NCI-H524 treated with DMSO at 0.1 percent for 48 hours (cell line): ENCODE results near the gene TGFBI.

Source experiments
- DNase-seq: peaks from one replicate; lab custom pipeline; 2025; lab: John Stamatoyannopoulos, UW

TGFBI gene

DNA sequence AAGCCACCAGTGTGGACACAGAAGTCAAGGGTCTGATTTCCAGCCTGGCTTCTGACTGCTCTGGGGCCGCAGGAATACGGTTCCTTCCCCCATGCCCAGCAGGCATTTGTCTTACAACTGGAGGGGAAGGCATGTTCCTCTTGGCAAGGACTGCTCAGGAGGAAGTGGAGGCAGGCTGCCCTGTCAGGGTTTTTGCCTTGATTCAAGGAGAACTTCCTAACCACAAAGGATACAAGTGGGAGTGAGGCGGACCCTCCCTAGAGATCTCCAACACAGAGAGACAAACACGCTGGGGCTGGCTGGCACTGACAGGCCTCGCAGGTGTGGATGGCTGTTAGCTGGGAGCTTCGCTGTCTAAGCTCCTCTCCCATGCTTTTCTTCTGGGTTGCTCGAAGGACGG is 19.1 kb downstream of the TGFBI start:
- no peak for DNase-seq

DNA sequence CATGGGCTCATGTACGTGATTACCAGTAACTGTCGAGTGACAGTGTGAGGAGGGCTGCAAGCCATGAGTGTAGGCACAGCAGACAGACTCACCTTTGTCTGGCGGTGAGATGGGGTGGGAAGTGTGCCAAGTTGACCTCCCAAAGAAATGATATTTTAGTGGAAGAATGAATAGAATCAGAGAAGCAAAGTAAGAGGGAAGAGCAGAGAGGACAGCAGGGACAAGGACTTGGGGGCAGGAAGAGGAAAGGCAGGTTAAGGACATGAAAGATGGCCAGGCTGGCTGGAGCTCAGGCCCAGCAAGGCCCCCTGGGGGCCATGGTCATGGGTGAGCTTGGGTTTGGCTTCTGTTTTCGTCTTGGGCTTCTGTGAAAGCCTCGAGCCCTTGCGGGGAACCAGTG is 20.2 kb downstream of the TGFBI start:
- DNase-seq = no peak

DNA sequence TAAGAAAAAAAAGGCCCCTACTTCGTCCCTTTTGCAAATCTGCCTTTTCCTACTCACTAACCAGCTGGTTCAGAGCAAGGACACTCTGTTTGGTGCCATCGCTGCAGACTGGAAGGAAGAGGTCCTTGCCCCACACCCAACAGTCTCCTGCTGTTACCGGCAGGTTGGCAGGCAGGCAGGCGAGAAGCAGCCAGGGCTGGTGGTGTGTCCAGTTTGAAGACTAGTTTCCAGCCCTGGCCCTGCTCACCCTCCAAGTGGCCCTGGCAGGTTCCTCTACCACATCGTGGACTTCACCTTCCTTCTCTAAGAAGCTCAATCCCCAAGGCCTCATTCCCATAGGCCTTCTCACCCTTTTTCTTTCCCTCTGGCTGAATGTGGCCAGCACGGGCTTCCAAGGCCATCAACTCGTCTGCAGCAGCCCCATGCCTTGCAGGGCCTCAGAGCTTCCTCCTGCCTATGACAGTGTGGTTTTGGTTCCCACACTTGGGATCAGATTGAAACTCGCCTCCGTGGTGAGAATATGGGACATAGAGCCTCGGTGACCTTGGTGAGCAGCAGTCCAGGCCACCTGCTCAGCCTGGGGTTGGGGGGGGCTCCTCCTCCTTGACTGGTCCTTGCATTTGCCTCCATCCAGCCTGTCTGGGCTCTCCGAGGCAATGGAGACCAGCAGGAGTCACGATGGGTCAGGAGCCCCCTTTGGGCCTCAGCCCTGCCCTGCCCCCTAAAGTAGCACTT is 22.9 kb downstream of the TGFBI start:
- no peak for DNase-seq

DNA sequence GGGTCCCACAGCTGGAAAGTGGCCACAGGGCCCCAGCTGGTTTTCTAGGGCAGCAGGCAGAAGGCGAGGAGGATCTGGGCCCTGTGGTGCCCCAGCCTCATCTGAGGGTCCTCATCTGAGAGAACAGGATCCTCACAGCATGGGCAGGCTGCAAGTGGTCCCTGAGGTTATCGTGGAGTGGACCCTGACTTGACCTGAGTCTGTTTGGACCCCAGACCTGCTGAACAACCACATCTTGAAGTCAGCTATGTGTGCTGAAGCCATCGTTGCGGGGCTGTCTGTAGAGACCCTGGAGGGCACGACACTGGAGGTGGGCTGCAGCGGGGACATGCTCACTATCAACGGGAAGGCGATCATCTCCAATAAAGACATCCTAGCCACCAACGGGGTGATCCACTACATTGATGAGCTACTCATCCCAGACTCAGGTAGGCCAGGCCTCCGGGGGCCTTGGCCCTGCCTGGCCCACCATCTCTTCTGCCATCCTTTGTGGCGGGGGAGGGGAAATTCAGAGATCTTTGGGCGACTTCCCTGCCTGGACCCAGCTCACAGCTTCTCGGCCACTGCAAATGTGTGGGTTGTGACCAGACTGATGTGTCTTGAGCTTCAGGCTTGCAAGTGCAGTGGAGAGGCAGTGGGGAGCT is 24.0 kb downstream of the TGFBI start:
- DNase-seq = no peak

DNA sequence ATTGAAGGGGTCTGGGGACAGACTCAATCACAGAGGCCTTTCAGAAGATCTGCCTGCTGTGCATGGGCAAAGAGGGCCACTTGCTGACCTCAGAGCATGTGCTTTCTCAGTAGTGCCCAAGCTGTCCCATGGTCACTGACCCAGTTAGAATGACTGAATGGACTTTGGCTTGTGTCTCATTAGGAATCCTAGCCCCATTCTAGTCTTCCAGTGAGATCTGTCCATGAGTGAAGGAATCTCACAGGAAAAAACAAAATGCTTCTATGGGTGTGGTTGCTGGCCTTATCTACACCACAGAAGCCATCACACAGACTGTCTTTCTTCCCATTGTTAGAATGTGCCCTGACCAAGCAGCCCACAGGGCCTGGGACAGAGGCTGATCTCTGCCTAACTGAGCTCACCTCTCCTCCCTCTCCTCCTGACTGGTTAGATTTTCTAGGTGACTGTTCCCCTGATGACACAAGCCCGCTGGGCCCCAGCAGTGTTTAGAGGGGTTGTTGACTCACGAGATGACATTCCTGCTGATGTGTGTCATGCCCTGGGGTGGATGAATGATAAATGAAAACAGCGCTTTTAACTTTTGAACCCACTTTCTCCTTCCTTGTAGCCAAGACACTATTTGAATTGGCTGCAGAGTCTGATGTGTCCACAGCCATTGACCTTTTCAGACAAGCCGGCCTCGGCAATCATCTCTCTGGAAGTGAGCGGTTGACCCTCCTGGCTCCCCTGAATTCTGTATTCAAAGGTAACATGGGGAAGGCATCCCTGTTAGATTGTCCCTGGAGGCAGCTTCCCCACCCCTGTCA is 24.8 kb downstream of the TGFBI start:
- DNase-seq = no peak

DNA sequence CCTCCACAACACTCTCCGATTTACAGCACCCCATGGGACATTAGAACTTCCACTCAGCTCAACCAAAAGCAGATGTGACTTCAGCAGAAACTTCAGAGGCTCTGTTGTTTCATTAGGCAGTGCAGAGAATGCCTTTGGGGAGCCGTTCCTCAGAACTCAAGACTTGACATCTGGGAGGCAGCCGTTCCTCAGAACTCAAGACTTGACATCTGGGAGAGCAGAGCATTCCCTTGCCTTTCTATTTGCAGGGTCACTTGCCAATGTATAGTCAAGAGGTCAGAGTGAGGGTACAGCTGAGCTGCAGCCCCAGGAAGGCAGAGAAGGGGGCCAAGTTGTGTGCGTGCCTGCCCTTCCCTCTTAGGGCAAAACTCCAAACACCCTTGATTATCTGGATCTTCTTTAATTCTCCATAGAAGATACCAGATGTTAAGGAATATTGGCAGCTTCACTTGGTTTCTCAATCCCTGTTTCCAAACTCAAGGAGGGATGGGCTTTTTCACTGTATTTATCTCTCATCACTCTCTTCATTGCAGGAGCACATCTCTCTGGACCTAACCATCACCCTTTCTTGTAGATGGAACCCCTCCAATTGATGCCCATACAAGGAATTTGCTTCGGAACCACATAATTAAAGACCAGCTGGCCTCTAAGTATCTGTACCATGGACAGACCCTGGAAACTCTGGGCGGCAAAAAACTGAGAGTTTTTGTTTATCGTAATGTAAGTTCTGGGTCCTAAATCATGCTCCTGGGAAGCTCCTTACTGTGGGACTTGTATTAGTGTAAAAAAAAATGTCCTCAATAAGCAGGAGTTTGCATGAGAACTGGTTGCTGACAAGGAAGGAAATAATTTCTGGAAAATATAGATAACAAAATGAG is 25.6 kb downstream of the TGFBI start:
- DNase-seq = no peak

DNA sequence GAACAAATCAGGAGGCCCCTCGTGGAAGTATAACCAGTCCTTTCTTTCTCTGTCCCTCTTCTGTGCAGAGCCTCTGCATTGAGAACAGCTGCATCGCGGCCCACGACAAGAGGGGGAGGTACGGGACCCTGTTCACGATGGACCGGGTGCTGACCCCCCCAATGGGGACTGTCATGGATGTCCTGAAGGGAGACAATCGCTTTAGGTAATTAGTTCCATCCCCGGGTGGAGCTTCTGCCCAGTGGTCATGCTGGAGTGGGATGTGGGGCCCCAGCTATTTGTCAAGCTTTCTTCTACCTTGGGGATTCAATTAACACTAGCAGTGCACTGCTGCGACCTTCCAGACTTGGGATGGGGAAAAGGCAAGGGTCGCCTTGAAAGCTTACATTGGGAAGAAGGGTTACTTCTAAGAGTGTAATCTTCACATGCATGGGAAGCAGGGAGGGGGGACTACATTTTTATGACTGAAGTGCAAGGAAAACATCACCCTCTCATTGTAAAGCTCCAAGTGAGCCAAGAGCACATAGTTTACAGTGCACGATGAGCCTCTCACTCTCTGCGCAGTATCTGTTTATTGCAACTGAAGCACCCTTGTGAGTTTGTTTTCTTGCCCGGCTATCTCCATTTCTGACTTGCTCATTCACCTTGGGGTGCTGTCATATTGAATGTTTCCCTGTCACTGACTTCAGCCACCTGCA is 27.0 kb downstream of the TGFBI start:
- no peak for DNase-seq

DNA sequence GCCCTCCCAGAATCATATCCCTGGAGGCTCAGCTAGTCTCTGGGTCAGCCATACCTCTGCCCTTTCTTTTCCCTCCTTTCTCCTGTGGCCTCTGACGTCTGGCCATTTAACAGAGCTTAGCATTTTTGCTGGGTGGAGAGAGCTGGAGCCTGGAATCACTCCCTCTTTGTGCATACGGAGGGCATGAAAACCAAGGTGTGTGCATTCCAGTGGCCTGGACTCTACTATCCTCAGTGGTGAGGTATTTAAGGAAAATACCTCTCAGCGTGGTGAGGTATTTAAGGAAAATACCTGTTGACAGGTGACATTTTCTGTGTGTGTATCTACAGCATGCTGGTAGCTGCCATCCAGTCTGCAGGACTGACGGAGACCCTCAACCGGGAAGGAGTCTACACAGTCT is 27.5 kb downstream of the TGFBI start:
- DNase-seq = no peak

DNA sequence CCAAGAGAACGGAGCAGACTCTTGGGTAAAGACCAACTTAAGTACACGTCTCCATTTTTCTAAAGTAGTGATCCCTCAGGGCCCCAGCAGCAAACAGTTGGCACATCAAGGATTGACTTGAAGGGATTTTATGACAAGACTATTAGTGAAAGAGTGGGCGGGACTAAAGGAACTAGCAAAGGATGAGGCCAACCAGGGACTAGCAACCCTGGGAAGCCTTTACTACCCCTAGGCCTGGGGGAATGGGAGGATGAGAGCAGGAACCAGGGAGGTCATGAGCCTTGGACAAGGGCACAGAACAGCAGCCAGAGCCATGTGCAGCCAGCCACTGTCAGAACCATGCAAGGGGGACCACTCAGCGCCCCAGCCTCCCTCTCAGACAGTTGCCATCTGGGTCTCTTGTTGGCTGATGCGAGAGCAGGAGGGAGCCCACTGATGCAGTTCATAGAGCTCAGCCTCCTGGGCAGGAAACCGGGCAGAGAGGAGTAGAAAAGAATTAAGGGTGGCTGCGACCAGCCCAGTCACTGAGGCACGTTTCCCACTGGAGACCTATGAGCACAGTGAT is 28.1 kb downstream of the TGFBI start:
- DNase-seq = no peak

DNA sequence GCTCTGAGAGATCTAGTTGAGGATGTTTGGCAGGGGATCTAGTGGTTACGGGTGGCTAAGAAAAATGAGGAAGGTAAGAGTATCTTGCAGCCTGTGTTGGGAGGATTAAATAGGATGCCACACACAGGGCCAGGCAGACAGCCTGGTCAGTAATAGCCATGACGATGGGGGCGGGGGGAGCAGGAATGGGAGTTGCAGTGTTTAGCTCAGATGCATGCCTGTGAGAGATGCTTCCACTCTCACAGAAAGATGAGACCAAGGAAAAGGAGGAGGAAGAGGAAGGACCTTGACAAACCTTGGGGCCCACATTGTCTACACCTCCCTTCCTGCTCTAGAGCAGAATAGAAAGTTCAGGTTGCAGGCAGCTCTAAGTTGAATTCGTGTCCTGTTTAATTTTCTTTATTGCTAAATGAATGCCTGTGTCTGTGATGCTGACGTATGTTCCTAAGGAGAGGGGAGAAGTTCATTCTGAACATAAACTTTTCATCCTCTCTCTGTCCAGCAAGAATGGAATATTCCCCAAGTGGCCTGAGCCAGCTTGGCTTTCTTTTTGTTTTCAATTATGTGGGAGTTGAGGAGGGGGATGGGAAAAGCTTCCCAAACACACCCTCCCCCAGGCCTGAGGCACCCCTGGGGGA is 28.7 kb downstream of the TGFBI start:
- no peak for DNase-seq

DNA sequence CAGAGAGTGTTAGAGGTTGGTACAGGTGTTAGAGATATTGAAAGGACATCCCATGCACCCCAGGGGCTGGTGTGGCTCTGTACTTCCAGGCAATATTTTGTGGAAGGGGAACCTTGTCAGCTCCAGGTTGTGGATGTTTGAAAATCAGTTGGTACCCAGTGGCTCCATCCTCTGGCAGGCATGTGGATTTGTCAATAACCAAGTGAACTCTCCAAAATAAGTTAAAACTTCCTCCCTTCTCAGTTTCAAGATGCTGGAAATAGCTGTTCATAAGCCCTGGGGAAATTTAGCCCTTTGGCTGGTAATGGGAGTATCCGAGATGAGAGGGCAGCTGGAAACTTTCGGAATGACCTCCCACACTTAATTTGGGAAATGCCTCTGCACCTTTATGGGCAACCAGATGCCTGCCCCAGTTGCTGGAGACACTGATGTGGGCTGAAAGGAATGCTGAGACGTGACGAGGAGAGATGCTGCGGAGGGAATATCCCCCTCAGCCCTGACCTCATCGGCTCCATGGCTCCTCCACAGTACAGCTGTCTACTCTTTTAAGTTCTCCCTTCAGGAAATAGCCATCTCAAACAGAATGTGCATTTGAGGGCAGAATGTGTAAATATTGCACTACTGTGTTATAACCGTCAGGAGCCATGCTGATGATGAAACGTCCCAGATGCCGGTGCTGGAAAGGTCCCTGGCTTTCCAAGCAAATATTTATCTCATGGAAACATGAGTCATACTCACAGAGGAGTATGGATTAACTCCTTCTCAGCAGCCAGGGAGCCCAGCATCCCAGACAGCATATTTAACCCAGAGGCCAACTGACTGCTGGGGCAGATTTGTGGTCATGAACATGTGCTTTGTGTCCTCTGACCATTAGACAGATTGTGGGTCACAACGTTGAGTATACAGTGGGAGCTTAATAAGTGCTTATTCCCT is 29.5 kb downstream of the TGFBI start:
- DNase-seq = no peak

DNA sequence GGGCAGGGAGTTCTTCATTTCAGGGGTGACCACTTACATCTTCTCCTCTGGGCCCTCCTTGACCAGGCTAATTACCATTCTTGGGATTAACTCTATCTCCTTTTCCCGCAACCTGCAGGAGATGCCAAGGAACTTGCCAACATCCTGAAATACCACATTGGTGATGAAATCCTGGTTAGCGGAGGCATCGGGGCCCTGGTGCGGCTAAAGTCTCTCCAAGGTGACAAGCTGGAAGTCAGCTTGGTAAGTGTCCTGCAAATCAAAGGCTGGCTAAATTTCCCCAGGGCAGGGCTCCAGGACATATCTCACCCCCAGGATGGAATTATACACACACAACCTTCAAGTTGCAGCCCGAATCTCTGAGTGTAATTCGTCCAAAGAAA is 30.2 kb downstream of the TGFBI start:
- no peak for DNase-seq

DNA sequence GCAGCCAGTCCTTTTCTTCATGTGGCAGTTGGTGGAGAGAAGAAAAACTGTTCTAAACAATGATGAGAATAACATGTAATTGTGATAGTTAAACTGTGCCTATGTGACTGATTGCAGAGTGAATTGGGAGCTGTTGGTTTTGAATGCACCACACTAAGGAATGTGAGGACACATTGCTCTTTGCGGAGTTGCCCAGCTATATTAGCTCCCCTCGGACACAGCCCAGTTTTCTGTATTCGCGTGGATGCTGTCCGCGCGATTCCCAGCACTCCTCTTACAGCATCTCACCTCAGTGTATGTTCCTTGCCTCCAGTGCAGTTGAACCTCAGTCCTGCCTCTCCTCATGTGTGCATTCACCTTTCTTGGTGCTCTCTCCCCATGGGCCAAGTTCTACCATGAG is 32.2 kb downstream of the TGFBI start:
- DNase-seq = no peak

DNA sequence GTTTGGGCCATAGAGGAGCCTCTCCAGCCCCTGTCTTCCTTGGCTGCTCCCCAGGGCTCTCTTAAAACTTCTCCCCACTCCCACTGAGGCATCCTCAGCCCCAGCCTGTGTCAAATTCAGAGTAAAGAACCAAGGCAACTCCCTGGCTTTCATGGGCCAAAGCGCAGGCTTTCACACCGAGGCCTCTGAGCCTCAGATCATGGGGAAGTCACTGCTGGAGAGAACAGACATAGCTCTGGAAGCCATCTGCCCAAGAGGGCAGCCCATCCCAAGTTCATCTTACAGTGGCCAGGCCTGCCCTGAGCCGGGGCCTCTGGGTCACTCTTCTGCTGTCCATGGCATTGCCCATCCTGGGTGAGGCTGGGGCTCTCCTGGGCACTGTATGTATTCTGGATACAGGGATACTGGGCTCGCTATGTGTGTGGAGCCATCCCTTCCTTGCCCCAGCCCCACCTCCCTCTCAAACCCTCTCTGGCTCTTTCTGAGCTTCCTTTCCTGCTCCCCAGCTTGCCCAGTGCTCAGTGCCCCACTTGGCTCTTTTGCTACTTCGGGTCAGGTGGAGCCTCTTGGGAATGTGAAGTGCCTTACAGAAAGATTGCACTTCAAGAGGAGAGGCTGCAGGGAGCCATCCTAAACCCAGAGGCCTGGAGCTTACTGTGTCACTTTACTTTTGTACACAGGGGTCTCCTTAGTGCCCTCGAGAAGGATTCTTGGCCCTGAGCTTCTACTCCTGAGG is 33.0 kb downstream of the TGFBI start:
- no peak for DNase-seq

DNA sequence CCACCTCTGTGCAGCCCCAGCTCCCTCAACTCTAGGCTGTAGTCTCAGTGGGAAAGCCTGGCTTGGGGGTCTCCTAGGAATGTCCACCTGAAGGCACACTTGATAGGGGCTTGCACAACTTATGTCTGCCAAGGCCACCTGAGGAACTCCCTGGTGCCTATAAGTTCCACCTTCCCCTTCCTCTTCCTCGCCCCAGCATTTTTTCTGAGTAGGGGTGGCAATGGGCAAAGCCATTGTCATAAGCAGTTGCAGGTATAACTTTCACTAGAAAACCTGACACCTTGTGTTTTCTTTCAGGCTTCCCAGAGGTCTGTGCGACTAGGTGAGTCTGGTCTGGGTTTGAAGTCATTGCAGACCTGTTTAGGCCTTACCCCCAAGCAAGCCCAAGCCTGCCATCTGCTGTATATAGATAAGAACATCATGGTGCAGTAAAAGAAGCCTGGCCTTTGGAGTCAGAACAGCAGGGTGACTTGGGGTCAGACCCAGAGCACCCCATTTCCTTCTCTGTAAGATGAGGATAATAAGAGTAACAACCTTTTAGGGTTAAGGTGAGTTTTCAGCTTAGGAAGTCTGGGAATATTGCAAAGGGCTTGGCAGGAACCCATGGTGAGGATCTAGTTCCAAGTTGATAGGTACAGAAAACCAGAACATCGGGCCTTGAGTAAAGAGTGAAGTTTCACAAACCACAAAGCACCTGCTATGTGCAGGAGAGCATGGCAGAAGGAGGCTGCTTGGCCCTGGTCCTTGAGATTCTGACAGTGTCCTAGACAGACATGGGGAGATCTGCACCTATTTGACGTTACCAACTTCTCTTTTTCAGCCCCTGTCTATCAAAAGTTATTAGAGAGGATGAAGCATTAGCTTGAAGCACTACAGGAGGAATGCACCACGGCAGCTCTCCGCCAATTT is 33.8 kb downstream of the TGFBI start:
- DNase-seq = no peak

DNA sequence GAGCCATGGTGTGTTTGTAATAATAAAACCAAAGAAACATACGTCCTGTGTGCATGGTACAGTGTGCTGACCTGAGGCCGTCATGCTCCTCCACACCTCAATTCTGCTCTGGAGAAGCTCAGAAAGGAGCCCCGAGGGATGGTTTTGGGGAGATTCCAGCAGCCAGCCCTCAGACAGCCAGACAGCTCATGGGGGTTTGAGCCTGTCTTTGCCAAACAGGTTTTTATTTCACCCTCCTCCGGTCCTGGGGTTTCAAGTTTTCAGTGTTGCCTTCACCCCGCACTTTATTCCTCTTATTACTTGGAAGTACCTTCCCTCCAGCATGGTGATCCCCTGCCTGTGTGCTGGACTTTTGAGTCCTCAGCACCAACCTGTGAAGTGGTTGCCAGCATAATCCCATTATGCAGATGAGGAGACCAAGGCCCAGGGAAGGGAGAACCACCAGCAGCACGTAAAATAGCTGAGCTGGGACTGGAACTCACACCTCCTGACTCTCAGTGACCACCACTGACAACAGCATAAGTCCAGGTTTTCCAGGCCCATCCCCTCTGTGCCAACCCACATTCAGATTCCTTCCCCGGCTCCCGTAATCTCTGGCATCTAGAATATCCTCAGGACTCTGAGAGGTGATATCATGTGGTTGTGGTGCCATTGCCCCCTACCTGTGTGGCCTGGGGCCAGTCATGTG is 35.1 kb downstream of the TGFBI start:
- DNase-seq = no peak

DNA sequence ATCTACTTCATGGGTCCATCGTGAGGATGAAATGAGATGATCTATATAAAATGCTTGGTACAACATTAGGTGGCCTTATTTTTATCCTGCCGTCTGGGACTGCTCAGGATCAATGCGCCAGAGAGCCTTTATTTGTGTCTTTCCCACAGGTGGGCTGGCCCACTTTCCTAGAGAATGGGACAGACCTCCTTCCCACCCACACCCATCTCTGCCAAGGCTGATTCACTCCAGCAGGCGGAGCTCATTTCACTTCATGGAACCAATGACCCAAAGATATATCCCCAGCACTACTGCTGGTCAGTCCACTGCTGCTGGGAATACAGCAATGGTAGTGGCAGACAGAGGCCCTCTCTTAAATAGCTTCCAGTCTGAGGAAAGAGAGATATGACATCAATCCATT is 35.7 kb downstream of the TGFBI start:
- no peak for DNase-seq
